Tibial nerve (tissue), 4 donors: Measurements from ENCODE around the gene SSTR4. TPM values are rescaled to one million over a fixed set of nuclear protein-coding genes. Genes with fewer than 3 reads are reported as not detected.
A peak's percentile ranks its signal among the peaks of the same experiment; 100 is the strongest.

Experiments
- DNase-seq, 2 donors: peaks; one replicate each; pipeline ENCODE4 v3.0.0-alpha.2; 2019; ENCODE audit warnings: low spot score in 2 of 2
- H3K27ac ChIP-seq, 4 donors: fragments of 200-600 bp; sonication (generic) in 3 of 4; one replicate each; pipeline ENCODE4 v1.5.1; 2017 to 2019; ENCODE audit warnings: mild to moderate bottlenecking in 1 of 4
- H3K27me3 ChIP-seq, 2 donors: fragments of 200-600 bp; sonication (generic) in 1 of 2; one replicate each; pipeline versions ENCODE4 v1.5.1 to v1.6.0; 2017 to 2019
- H3K36me3 ChIP-seq, 3 donors: fragments of 200-600 bp; sonication (generic); one replicate each; pipeline ENCODE4 v1.5.1; 2018 to 2019
- H3K4me1 ChIP-seq, 4 donors: fragments of 200-600 bp; sonication (generic) in 3 of 4; one replicate each; pipeline ENCODE4 v1.5.1; 2017 to 2019
- H3K4me3 ChIP-seq, 4 donors: fragments of 200-600 bp; sonication (generic) in 3 of 4; one replicate each; pipeline ENCODE4 v1.5.1; 2017 to 2019; ENCODE audit warnings: mild to moderate bottlenecking in 1 of 4, moderate library complexity in 1 of 4
- H3K9me3 ChIP-seq, 4 donors: fragments of 200-600 bp; sonication (generic) in 3 of 4; one replicate each; pipeline ENCODE4 v1.5.1; 2017 to 2019
- EP300 ChIP-seq, 2 donors: sonication (generic); formaldehyde crosslinking; IDR thresholded peaks; one replicate each; pipeline ENCODE4 v1.6.1; 2017; ENCODE audit warnings: antibody characterized with exemption in 2 of 2, mild to moderate bottlenecking in 1 of 2
- POLR2A ChIP-seq, 2 donors: fragments of 450-650 bp; IDR thresholded peaks; one replicate each; pipeline ENCODE4 v1.6.1; 2017; ENCODE audit warnings: antibody characterized with exemption in 2 of 2, mild to moderate bottlenecking in 2 of 2, moderate library complexity in 2 of 2
- WGBS, 2 donors: methylation state at CpG; one replicate each; pipeline ENCODE4 v1.1.5; 2018; 5-methylcytosine and 5-hydroxymethylcytosine counted together
- total RNA-seq, 4 donors: library from RNA; depleted of rRNA; stranded (reverse); fragments of >200 nt; gene quantifications; one replicate each; pipeline ENCODE4 v1.1.0, GENCODE V29; 2016
- TF ChIP-seq, protein P1 (sequence below), 5 experiments: fragments of 200-600 bp in 3 of 5; fragments of 450-650 bp in 2 of 5; sonication (generic) in 3 of 5; IDR thresholded peaks; one replicate each; pipeline ENCODE4 v1.5.1; 2016 to 2019; ENCODE audit warnings: antibody characterized with exemption in 5 of 5, mild to moderate bottlenecking in 3 of 5, moderate library complexity in 2 of 5

The SSTR4 gene
- total RNA-seq, 4 donors from 2014 or later: not detected

DNA sequence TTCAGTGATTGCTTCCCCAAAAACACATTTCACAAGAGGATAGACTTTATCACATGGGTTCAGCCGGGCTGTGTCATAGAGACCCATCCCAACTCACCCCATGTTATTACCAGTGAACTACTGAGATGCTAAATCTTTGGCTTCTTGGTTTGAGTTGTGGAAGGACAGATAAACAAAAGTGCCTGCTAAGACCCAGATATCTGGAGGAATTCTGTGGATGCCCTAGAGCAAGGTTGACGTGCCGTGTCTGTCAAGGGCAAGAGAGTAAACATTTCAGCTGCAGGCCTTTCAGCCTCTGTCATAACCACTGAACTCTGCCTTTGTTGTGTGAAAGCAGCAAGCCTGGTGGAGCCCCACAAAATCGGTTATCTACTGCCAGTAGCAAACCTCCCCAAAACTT lies 25.5 kb downstream of the SSTR4 start:
- 65 to 73% methylated on average over 4 of the region's 4 CpGs for WGBS, 2 donors
- Histone ChIP-seq H3K4me1 (peaks cover 0 to 27% (median 15%) of the 10 kb centered on the region in 4 donors), H3K4me3 (no peak overlapping the region), H3K9me3 (peaks cover 0 to 2% (median 0%) of the 10 kb centered on the region in 4 donors), H3K27ac (no peak overlapping the region), H3K27me3 (no peaks in the 10 kb centered on the region), H3K36me3 (no peaks in the 10 kb centered on the region)
- DNase-seq: no peak
- TF ChIP-seq, protein P1, sequence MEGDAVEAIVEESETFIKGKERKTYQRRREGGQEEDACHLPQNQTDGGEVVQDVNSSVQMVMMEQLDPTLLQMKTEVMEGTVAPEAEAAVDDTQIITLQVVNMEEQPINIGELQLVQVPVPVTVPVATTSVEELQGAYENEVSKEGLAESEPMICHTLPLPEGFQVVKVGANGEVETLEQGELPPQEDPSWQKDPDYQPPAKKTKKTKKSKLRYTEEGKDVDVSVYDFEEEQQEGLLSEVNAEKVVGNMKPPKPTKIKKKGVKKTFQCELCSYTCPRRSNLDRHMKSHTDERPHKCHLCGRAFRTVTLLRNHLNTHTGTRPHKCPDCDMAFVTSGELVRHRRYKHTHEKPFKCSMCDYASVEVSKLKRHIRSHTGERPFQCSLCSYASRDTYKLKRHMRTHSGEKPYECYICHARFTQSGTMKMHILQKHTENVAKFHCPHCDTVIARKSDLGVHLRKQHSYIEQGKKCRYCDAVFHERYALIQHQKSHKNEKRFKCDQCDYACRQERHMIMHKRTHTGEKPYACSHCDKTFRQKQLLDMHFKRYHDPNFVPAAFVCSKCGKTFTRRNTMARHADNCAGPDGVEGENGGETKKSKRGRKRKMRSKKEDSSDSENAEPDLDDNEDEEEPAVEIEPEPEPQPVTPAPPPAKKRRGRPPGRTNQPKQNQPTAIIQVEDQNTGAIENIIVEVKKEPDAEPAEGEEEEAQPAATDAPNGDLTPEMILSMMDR (IDR thresholded peaks at IDR 0.05): no peak
- no peak for TF ChIP-seq POLR2A (IDR thresholded peaks at IDR 0.05)
- no peak for TF ChIP-seq EP300 (IDR thresholded peaks at IDR 0.05)

DNA sequence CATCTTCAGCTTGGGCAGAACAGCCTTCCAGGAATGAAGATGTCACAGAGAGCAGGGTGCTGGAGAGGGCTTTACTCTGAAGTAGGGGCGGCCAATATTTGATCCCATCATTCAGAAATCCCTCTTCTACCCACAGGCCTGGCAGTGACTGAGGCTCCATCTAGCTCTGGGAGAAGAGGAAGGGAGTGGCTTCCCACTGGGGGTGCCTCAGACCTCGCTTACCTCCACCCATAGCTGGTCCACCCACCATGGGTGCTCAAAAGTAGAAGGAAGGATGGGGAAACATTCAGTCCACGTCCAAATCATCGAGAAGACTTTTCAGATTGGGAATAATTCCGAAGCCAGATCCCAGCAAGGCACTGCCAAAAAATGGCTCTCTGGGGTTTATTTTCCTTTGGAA lies 26.1 kb downstream of the SSTR4 start:
- no peak overlapping the region for H3K4me3 ChIP-seq
- peak overlapping the region in 2 of 4 donors; percentile 40 to 44 for H3K27ac ChIP-seq

GRCh38 chr20:23061734-23062561 lies 26.8 kb downstream of the SSTR4 start:
- Histone ChIP-seq H3K9me3 (peaks cover 0 to 2% (median 0%) of the 10 kb centered on the region in 4 donors), H3K27ac (peak overlapping the region in 2 of 4 donors; percentile 40 to 44), H3K27me3 (no peaks in the 10 kb centered on the region), H3K36me3 (no peaks in the 10 kb centered on the region), H3K4me3 (no peak overlapping the region), H3K4me1 (peaks cover 0 to 27% (median 15%) of the 10 kb centered on the region in 4 donors)
- WGBS, 2 donors: 29% methylated on average over 8 of the region's 8 CpGs
- DNase-seq: no peak
- TF ChIP-seq, protein P1 (IDR thresholded peaks at IDR 0.05): peak in 4 of 5 experiments; percentile 10 to 47 (median 28)
- TF ChIP-seq POLR2A (IDR thresholded peaks at IDR 0.05) (no peak), EP300 (IDR thresholded peaks at IDR 0.05) (no peak)

More for the DNA sequence above, 26.1 kb downstream of the SSTR4 start:
- Histone ChIP-seq H3K4me1 (peaks cover 0 to 27% (median 15%) of the 10 kb centered on the region in 4 donors), H3K9me3 (peaks cover 0 to 2% (median 0%) of the 10 kb centered on the region in 4 donors), H3K27me3 (no peaks in the 10 kb centered on the region), H3K36me3 (no peaks in the 10 kb centered on the region)
- no peak for TF ChIP-seq EP300 (IDR thresholded peaks at IDR 0.05)
- no peak for TF ChIP-seq POLR2A (IDR thresholded peaks at IDR 0.05)
- TF ChIP-seq, protein P1 (IDR thresholded peaks at IDR 0.05): no peak
- 58 to 77% methylated on average over 5 of the region's 5 CpGs for WGBS, 2 donors
- DNase-seq: no peak

- TF ChIP-seq, protein P1 (IDR thresholded peaks at IDR 0.05): no peak
- TF ChIP-seq POLR2A (IDR thresholded peaks at IDR 0.05) (no peak), EP300 (IDR thresholded peaks at IDR 0.05) (no peak)
- Histone ChIP-seq H3K27ac (no peak overlapping the region), H3K27me3 (no peaks in the 10 kb centered on the region)
Observed at GRCh38 chr20:23062632-23063031, 27.5 kb downstream of the SSTR4 start.

DNA sequence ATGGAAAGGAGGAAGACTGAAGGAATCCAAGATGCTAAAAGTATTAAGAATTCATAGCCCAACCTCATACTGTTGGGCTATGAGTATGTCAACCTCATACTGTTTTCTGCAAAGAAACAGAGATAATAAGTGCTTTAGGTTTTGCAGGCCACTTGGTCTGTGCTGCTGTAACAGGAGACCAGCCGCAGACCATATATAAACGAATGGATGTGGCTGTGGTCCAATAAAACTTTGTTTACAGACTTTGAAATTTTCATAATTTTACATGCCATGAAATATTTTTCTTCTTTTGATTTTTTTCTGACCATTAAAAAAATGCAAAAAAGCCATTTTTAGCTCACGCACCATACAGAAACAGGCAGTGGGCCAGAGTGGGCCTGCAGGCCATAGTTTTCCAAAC lies 28.1 kb downstream of the SSTR4 start:
- H3K4me1 ChIP-seq: peaks cover 0 to 27% (median 15%) of the 10 kb centered on the region in 4 donors
- H3K36me3 ChIP-seq: no peaks in the 10 kb centered on the region
- H3K4me3 ChIP-seq: no peak overlapping the region
- WGBS, 2 donors: 72 to 73% methylated on average over 3 of the region's 3 CpGs
- TF ChIP-seq, protein P1 (IDR thresholded peaks at IDR 0.05): no peak
- TF ChIP-seq POLR2A (IDR thresholded peaks at IDR 0.05): no peak
- TF ChIP-seq EP300 (IDR thresholded peaks at IDR 0.05): no peak
- H3K27me3 ChIP-seq: no peaks in the 10 kb centered on the region
- H3K9me3 ChIP-seq: no peaks in the 10 kb centered on the region
- DNase-seq: no peak
- no peak overlapping the region for H3K27ac ChIP-seq

More at GRCh38 chr20:23062632-23063031, 27.5 kb downstream of the SSTR4 start:
- no peak for DNase-seq
- Histone ChIP-seq H3K4me1 (peaks cover 0 to 27% (median 15%) of the 10 kb centered on the region in 4 donors), H3K4me3 (no peak overlapping the region), H3K36me3 (no peaks in the 10 kb centered on the region), H3K9me3 (no peaks in the 10 kb centered on the region)
